GM21528 (cell line): ENCODE measurements around the gene FNDC5.

Experiments
- ATAC-seq: cut with Tn5 transposase; IDR thresholded peaks from one replicate; pipeline ENCODE4 v1.9.1; 2021; ENCODE audit warnings: mild to moderate bottlenecking, moderate library complexity; ENCODE audit not compliant: unreplicated experiment, low FRiP score

FNDC5 gene

GRCh38 chr1:32885676-32886003, 14.9 kb upstream of the FNDC5 start:
- no peak for ATAC-seq

- no peak for ATAC-seq
Observed at GRCh38 chr1:32884726-32885125, 14.0 kb upstream of the FNDC5 start.

GRCh38 chr1:32884032-32884372, 13.3 kb upstream of the FNDC5 start:
- ATAC-seq, result no peak

GRCh38 chr1:32883338-32884031, 12.8 kb upstream of the FNDC5 start:
- ATAC-seq, result no peak

GRCh38 chr1:32881871-32882850, 11.4 kb upstream of the FNDC5 start:
- no peak for ATAC-seq

GRCh38 chr1:32881291-32881690, 10.6 kb upstream of the FNDC5 start:
- no peak for ATAC-seq

- no peak for ATAC-seq
Observed at GRCh38 chr1:32878637-32879041, 7.9 kb upstream of the FNDC5 start.

- ATAC-seq, result no peak
Observed at GRCh38 chr1:32878183-32878582, 7.5 kb upstream of the FNDC5 start.

GRCh38 chr1:32877211-32878110, 6.7 kb upstream of the FNDC5 start:
- no peak for ATAC-seq

- no peak for ATAC-seq
Observed at GRCh38 chr1:32876341-32877210, 5.9 kb upstream of the FNDC5 start.

GRCh38 chr1:32874860-32875752, 4.4 kb upstream of the FNDC5 start:
- ATAC-seq, result no peak

GRCh38 chr1:32873484-32873883, 2.8 kb upstream of the FNDC5 start:
- ATAC-seq, result no peak

GRCh38 chr1:32872192-32872460, 1.4 kb upstream of the FNDC5 start:
- no peak for ATAC-seq

GRCh38 chr1:32871364-32872191, 866 bp upstream of the FNDC5 start:
- ATAC-seq, result no peak

- no peak for ATAC-seq
Observed at GRCh38 chr1:32869923-32870614, 643 bp downstream of the FNDC5 start.

GRCh38 chr1:32868806-32869455, 1.8 kb downstream of the FNDC5 start:
- ATAC-seq, result no peak

- ATAC-seq, result no peak
Observed at GRCh38 chr1:32868085-32868484, 2.6 kb downstream of the FNDC5 start.
